ENCODE data around the gene TTC13. TPM values are rescaled to one million over a fixed set of nuclear protein-coding genes. Genes with fewer than 3 reads are reported as not detected.

Gene TTC13
- polyA plus RNA-seq, 3 donors: 9.2 to 24.4 (median 10.8) TPM

DNA sequence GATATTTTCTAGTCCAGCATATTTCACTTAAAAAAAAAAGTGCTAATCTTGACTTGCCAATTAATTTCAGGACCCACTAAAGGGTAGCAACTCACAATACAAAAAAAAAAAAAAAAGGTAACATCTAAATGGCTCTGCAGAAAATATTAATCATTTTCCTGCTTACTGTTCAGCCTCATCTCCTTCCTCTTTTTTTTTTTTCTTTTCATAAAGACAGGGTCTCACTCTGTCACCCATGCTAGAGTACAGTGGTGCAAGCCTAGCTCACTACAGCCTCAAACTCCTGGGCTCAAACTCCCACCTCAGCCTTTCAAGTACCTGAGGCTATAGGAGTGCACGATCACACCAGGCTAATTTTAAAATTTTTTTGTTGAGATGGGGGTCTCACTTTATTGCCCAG, 30.4 kb downstream of the TTC13 start:
- no peaks in the 10 kb centered on the region for H3K9me3 ChIP-seq (replicated peaks in 1 of 2; ENCODE audit: control insufficient read depth in 1 of 2, insufficient read depth in 1 of 2, low read length in 2 of 2)
- peaks cover 5% of the 10 kb centered on the region for H3K4me1 Mint-ChIP-seq

DNA sequence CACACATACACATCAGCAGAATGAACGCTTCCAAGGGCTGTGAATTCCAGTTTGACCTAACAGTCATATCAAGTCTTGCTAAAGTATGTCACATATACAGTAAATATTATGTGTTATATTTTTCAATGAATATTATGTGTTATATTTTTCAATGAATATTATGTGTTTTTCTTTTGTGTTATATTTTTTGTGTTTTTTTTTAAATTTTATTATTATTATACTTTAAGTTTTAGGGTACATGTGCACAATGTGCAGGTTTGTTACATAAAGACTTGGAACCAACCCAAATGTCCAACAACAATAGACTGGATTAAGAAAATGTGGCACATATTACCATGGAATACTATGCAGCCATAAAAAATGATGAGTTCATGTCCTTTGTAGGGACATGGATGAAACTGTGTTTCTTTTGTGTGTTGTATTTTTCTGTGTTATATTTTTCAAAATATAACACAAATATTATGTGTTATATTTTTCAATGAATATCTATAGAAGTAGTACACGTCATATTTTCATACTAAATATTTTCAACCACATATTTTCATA, 35.5 kb downstream of the TTC13 start:
- no peak overlapping the region for H3K9ac ChIP-seq (ENCODE audit: insufficient read depth, low read length, poor library complexity, severe bottlenecking)

More for the DNA sequence above, 30.4 kb downstream of the TTC13 start:
- Histone ChIP-seq H3K79me2 (ENCODE audit: insufficient read depth, low read length) (no peaks in the 10 kb centered on the region), H3K4me1 (ENCODE audit: control insufficient read depth in 1 of 2, insufficient read depth in 2 of 2, low read length in 2 of 2) (no peaks in the 10 kb centered on the region), H3K4me2 (replicated peaks; ENCODE audit: extremely low read depth, low read length, poor library complexity, severe bottlenecking) (no peak overlapping the region), H3K9ac (ENCODE audit: insufficient read depth, low read length, poor library complexity, severe bottlenecking) (no peak overlapping the region), H2AFZ (ENCODE audit: insufficient read depth, low read depth, low read length, poor library complexity, severe bottlenecking) (no peak overlapping the region), H4K20me1 (ENCODE audit: insufficient read depth, low read length) (peaks cover 8% of the 10 kb centered on the region), H3K27me3 (ENCODE audit: control insufficient read depth in 2 of 2, insufficient read depth in 2 of 2, low read length in 2 of 2) (no peaks in the 10 kb centered on the region), H3K36me3 (replicated peaks in 1 of 2; ENCODE audit: control insufficient read depth in 1 of 2, insufficient read depth in 2 of 2, low read length in 2 of 2) (peaks cover 46 to 83% of the 10 kb centered on the region in 2 donors), H3K4me3 (replicated peaks in 1 of 3; ENCODE audit: low read depth in 2 of 3, low read length in 3 of 3) (no peak overlapping the region), H3K27ac (ENCODE audit: low read depth in 1 of 2, low read length in 2 of 2) (no peak overlapping the region)
- no peak for DNase-seq
- no CpG with 5 or more reads among the region's 1 CpG for WGBS (ENCODE audit: insufficient coverage)
- TF ChIP-seq, protein P1, sequence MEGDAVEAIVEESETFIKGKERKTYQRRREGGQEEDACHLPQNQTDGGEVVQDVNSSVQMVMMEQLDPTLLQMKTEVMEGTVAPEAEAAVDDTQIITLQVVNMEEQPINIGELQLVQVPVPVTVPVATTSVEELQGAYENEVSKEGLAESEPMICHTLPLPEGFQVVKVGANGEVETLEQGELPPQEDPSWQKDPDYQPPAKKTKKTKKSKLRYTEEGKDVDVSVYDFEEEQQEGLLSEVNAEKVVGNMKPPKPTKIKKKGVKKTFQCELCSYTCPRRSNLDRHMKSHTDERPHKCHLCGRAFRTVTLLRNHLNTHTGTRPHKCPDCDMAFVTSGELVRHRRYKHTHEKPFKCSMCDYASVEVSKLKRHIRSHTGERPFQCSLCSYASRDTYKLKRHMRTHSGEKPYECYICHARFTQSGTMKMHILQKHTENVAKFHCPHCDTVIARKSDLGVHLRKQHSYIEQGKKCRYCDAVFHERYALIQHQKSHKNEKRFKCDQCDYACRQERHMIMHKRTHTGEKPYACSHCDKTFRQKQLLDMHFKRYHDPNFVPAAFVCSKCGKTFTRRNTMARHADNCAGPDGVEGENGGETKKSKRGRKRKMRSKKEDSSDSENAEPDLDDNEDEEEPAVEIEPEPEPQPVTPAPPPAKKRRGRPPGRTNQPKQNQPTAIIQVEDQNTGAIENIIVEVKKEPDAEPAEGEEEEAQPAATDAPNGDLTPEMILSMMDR (IDR thresholded peaks at IDR 0.05): no peak
- H3K27me3 Mint-ChIP-seq (ENCODE audit: low read depth in 3 of 3): no peaks in the 10 kb centered on the region
- peak overlapping the region in 2 of 7 donors; percentile 11 to 47 for H3K27ac Mint-ChIP-seq
- no peak overlapping the region for H3K4me3 Mint-ChIP-seq
- intact Hi-C loops (cut with micrococcal nuclease): no loop called here
- H3K9me3 Mint-ChIP-seq: peaks cover 0 to 1% (median 0%) of the 10 kb centered on the region in 7 donors
- peaks cover 65 to 85% of the 10 kb centered on the region in 2 donors for H3K36me3 Mint-ChIP-seq

More for the DNA sequence above, 35.5 kb downstream of the TTC13 start:
- Histone ChIP-seq H2AFZ (ENCODE audit: insufficient read depth, low read depth, low read length, poor library complexity, severe bottlenecking) (no peak overlapping the region), H3K27me3 (ENCODE audit: control insufficient read depth in 2 of 2, insufficient read depth in 2 of 2, low read length in 2 of 2) (no peaks in the 10 kb centered on the region), H3K4me2 (replicated peaks; ENCODE audit: extremely low read depth, low read length, poor library complexity, severe bottlenecking) (no peak overlapping the region), H3K4me3 (replicated peaks in 1 of 3; ENCODE audit: low read depth in 2 of 3, low read length in 3 of 3) (no peak overlapping the region), H3K4me1 (ENCODE audit: control insufficient read depth in 1 of 2, insufficient read depth in 2 of 2, low read length in 2 of 2) (no peaks in the 10 kb centered on the region), H4K20me1 (ENCODE audit: insufficient read depth, low read length) (no peaks in the 10 kb centered on the region), H3K9me3 (replicated peaks in 1 of 2; ENCODE audit: control insufficient read depth in 1 of 2, insufficient read depth in 1 of 2, low read length in 2 of 2) (no peaks in the 10 kb centered on the region), H3K27ac (ENCODE audit: low read depth in 1 of 2, low read length in 2 of 2) (no peak overlapping the region), H3K79me2 (ENCODE audit: insufficient read depth, low read length) (no peaks in the 10 kb centered on the region), H3K36me3 (replicated peaks in 1 of 2; ENCODE audit: control insufficient read depth in 1 of 2, insufficient read depth in 2 of 2, low read length in 2 of 2) (peaks cover 45 to 93% of the 10 kb centered on the region in 2 donors)
- TF ChIP-seq, protein P1 (IDR thresholded peaks at IDR 0.05): no peak
- H3K9me3 Mint-ChIP-seq: peaks cover 0 to 1% (median 0%) of the 10 kb centered on the region in 7 donors
- no peak for DNase-seq
- no peak overlapping the region for H3K4me3 Mint-ChIP-seq
- no peaks in the 10 kb centered on the region for H3K27me3 Mint-ChIP-seq (ENCODE audit: low read depth in 3 of 3)
- H3K4me1 Mint-ChIP-seq: no peaks in the 10 kb centered on the region
- peaks cover 58 to 77% of the 10 kb centered on the region in 2 donors for H3K36me3 Mint-ChIP-seq
- intact Hi-C loops (cut with micrococcal nuclease): no loop called here
- WGBS (ENCODE audit: insufficient coverage): no CpG with 5 or more reads among the region's 2 CpGs
- no peak overlapping the region for H3K27ac Mint-ChIP-seq

All from CD14-positive monocyte (primary cell).